IPS DF 19.7 (cell line): ENCODE data around the gene CELF2.
A peak's percentile ranks its signal among the peaks of the same experiment; 100 is the strongest.
"Not testable (repeated sequence)": the region's sequence is repeated elsewhere in the genome, so short reads cannot be mapped to it uniquely, and the experiment has no call there.

Experiments
- DNase-seq: peaks from one replicate; pipeline ENCODE4 v3.0.0-alpha.2; 2013; ENCODE audit warnings: low read depth, low spot score

Gene CELF2

GRCh38 chr10:11017570-11018431 lies at the start of gene CELF2:
Gene CELF2 (plus strand): TSS chr10:11017872. CDS start chr10:11018090, 218 bp downstream.
- DNase-seq, result peak; percentile 17

- DNase-seq, result no peak
Observed at GRCh38 chr10:10968257-10968588, 49.4 kb upstream of the CELF2 start.

DNA sequence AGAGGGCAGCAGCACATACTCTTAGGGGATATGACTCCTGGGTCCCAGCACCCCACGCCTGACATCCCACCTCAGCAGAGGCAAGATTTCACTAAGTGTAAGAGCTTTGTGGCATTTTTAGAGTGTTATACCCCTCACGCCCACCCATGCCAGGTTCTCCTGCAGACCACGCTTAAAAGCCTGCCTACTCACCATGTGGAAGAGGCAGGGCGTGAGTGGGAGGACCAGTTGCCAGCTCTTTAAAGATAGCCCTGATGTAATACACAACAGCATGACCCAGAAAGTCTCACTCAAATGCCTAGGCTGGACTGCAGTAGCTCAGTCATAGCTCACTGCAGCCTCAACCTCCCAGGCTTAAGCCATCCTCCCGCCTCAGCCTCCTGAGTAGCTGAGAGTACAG lies 44.4 kb upstream of the CELF2 start:
- no peak for DNase-seq

DNA sequence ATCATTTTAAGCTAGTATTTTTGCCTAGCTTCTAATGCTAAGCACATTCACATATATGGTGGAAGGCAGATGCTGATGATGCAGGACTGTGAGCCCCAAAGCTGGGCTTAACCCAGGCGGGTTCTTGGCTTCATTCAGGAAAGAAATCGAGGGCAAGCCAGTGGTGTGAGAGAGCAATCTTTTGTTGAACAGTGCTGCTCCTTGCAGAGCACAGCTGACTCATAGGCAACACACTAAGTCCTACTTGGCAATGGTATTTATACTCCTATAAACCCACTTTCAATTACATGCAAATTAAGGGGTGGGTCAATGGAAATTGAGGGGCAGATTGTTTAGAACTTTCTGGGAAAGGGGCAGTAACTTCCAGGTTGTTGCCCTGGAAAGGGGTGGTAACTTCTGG lies 42.0 kb upstream of the CELF2 start:
- DNase-seq, result no peak

- DNase-seq, result no peak
Observed at GRCh38 chr10:10976652-10977051, 41.0 kb upstream of the CELF2 start.

GRCh38 chr10:10977226-10977956 lies 40.3 kb upstream of the CELF2 start:
- no peak for DNase-seq

DNA sequence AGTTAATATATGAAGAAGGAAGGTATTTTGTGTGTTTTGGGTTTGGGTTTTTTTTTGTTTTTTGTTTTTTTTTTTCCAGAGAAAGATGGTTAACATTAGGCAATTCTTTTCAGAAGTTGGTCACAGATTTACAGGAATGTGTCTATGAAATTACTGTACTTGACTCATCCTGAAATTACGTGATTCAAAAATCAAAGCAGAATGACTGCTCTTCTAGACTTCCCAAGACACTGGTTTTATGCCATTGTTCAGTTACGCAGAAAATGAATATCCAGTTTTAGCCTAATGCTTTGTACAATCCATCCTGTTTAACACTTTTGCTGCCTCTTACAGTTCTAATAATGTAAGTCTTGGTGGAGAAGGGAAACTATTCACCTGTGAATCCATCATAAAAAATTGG lies 39.7 kb upstream of the CELF2 start:
- DNase-seq, result no peak

DNA sequence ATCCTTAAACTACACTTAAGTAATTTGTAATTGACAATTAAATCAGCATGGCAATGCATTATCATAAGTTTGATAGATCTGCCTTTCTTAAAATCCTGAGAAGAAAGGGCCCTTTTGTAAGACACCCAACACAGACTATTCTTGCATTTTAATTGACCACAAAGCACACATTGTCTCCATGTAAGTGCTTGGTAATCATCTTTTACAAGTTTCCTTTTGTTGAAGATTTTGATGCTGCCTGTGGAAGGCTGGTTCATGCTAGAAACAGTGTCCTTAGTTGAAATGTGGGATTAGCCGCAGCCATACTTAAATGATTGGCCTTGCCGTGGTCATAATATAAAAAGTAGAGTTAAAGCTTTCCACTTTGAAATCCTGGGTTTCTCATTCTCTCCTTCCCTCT lies 32.3 kb upstream of the CELF2 start:
- DNase-seq, result no peak

DNA sequence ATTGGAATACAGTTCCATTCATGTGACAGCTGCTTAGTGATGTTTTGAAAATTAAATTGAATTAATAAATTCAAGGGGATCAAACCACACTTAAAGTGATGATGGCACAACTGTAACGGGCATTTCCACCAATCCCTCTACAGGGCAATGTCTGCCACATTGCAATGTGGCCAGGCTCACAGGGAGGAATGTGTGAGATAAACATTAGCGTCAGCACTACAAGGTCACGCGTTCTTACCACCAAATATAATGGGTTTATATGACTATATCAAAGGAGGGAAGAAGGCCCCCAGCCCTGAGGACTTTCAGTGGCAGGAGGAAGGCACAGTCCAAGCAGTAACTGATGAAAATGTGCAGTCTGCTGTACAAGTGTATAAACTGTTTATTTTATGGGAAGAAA lies 31.1 kb upstream of the CELF2 start:
- no peak for DNase-seq

DNA sequence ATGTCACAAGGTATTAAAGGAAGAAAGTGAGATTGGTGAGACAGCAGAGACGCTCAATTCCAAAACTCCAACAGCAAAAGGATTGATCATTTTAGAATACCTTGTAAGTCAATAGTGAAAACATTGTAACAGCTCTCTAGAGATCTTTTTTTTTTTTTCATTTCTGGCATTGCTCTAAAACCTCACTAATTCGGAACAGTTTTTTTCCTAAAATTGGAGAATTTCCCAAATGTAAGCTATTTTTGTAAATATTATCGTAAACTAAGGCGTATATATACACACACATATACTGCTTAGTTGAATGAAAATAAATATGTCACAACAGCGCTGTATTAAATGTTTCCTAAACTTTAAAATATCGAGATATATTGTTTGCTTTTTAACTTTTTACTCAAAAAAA lies 30.6 kb upstream of the CELF2 start:
- no peak for DNase-seq

- no peak for DNase-seq
Observed at GRCh38 chr10:10989669-10990068, 28.0 kb upstream of the CELF2 start.

- DNase-seq, result no peak
Observed at GRCh38 chr10:10991144-10991543, 26.5 kb upstream of the CELF2 start.

GRCh38 chr10:10992072-10992471 lies 25.6 kb upstream of the CELF2 start:
- no peak for DNase-seq

- DNase-seq, result no peak
Observed at GRCh38 chr10:10992961-10993714, 24.5 kb upstream of the CELF2 start.

DNA sequence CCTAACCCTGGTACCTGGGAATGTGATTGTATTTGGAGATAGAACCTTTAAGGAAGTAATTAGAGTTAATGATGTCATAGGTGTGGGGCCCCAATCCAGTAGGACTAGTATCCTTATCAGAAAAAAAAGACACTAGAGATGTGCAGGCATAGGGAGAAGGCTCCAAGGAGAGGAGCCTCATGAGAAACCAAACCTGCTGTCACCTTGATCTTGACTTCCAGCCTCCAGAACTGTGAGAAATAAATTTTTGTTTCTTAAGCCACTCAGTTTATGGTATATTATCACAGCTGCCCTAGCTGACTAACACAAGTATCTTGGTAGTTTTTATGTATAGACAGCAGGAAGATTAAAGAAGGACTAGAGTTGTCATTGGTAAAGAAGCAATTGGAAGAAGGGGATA lies 23.9 kb upstream of the CELF2 start:
- no peak for DNase-seq

DNA sequence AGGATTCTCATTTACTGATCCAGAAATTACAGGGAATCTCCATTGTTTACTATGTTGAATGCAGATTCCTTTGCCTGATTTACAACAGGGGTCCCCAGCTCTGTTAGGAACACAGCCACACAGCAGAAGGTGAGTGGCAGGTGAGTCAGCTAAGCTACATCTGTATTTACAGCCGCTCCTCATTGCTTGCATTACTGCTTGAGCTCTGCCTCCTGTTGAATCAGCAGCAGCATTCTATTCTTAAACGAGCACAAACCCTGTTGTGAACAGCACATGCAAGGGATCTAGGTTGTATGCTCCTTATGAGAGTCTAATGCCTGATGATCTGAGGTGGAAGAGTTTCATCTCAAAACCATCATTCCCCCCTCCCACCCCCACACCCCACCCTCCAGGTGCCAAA lies 23.3 kb upstream of the CELF2 start:
- DNase-seq, result no peak

- DNase-seq, result no peak
Observed at GRCh38 chr10:10995120-10995519, 22.6 kb upstream of the CELF2 start.

DNA sequence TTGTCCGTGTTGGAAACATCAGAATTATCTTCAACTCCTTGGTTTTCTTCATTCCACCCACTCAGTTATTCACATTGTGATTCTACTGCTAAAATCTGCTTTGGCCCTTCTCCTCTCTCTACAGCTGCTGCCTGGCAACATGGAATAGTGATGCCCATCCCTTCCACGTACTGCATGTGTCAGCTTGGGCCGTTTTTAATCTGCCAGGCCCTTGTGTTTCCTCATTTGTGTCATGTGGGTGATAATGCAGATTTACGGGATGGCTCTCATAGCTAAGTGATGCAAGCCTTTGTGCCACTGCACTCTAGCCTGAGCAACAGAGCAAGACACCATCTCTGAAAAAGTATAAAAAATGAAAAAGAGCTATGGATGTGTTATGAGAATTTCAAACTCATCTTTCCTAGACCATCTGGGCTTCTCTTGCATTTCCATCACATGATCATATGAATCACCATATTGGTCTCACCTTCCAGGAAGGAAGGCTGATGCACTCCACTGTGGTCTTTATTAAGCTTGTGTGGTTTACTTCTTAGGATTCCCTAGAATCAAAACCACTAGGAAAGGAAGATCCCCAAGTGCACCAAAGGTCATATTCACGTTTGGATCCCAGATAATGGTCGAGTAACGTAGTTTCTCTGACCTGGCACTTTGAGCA lies 20.6 kb upstream of the CELF2 start:
- no peak for DNase-seq

DNA sequence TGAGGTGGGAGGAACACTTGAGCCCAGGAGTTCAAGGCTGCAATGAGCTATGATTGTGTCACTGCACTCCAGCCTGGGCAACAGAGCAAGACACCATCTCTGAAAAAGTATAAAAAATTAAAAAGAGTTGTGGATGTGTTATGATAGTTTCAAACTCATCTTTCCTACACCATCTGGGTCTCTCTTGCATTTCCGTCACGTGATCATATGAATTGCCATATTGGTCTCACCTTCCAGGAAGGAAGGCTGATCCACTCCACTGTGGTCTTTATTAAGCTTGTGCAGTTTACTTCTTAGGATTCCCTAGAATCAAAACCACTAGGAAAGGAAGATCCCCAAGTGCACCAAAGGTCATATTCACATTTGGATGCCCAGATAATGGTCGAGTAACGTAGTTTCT lies 18.2 kb upstream of the CELF2 start:
- not testable (repeated sequence) for DNase-seq

- no peak for DNase-seq
Observed at GRCh38 chr10:11002485-11002884, 15.2 kb upstream of the CELF2 start.

- DNase-seq, result no peak
Observed at GRCh38 chr10:11002916-11003315, 14.8 kb upstream of the CELF2 start.

- DNase-seq, result no peak
Observed at GRCh38 chr10:11003679-11004078, 14.0 kb upstream of the CELF2 start.
